Measurements from ENCODE around the gene COL6A2.

The COL6A2 gene

GRCh38 chr21:46116776-46117585 is 19.1 kb downstream of the COL6A2 start:
- DNase-seq, result no peak

DNA sequence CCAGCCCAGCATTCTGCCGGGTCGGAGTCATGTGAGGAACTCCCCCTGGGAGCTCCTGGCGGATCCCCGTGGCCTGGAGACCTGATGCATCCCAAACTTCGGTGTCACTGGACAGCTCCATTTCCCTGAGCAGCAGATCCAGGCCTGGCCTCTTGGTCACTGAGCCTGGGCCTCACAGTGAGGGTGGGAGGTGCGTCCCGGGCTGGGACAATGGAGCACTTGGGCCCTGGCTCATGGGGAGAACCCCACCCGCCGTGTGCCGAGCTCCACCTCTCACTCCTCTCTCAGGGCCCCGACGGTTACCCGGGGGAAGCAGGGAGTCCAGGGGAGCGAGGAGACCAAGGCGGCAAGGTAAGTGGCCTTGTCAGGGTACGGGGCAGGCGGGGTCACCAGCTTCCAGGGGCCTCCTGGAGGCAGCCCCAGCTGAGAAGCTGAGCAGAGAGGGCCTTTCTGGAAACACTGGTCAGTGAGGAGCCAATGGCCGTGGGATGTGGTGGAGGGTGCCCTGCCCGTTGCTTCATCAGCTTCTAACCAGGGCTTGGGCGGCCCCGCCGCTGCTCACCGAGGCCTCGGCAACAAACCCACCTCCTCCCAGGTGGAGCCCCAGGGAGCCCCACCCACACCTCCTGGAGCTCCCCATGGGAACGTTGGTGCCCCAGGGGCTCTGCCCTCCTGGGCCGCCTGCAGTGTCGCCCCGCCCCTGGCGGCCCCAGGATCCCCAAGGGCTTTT is 19.8 kb downstream of the COL6A2 start:
- no peak for DNase-seq

GRCh38 chr21:46118316-46119143 is 20.6 kb downstream of the COL6A2 start:
- DNase-seq, result no peak

GRCh38 chr21:46119144-46119636 is 21.3 kb downstream of the COL6A2 start:
- no peak for DNase-seq

DNA sequence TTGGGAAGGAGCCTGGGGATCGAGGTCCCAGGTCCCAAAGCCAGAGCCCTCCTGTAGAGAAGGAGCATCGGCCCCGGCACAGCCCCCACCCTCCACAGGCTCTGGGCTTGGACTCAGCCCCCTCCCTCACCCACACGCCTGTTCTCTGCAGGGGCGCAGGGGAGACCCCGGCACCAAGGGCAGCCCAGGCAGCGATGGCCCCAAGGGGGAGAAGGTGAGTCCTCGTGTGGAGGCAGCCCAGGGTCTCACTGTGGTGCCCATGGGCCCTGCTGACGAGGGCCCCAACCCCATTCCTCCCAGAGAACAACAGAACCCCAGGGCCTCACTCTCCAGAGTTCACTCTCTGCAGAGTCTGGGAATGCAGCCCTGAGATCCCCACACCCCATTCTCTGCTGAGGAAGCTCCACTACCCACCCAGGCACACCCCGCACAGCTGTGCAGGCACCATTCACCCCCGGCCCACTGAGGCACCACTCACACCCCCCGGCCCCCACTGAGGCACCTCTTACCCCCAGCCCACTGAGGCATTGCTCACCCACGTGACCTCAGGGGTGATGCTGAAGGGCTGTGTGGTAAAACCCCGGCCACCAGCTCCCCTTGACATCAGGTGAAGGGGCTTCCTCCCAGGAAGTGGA is 21.8 kb downstream of the COL6A2 start:
- no peak for DNase-seq

DNA sequence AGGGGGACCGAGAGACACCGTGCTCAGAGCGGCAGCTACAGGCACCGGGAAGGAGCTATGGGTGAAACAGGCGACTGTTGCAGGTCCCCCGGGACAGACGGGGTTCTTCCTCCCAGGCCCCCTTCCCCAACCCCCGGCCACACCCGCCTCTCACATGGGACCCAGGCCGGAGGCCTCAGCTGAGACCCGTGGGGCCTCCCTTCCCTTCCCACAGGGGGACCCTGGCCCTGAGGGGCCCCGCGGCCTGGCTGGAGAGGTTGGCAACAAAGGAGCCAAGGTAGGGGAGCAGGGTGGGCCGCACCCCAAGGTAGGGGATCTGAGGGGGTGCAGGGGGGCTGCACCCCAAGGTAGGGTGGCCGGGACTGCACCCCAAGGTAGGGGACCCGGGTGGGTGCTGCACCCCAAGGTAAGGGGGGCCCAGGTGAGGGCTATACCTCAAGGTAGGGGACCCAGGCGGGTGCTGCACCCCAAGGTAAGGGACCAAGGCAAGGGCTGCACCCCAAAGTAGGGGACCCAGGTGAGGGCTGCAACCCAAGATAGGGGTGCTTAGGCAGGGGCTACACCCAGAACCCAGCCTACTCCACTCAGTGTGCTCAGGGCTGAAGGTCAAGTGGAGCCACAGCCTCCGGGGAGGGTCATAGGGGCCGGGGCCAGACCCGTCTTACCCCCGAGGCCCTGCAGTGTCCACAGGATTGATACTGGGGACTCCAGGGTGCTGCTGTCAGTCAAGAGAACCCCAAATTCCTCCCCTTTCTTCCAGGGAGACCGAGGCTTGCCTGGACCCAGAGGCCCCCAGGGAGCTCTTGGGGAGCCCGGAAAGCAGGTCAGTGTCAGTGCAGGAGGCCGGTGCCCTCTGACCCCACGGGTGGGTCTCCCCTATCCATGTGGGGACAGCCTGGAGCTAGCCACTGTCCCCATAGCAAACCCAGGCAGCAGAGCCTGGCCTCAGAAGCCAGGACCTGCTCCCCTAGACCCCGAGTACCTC is 22.7 kb downstream of the COL6A2 start:
- DNase-seq, result no peak

- DNase-seq, result no peak
These were observed 23.6 kb downstream of the COL6A2 start for GRCh38 chr21:46121286-46122221.

GRCh38 chr21:46122237-46122671 is 24.3 kb downstream of the COL6A2 start:
- no peak for DNase-seq

- no peak for DNase-seq
These were observed 25.1 kb downstream of the COL6A2 start for GRCh38 chr21:46122758-46123683.

DNA sequence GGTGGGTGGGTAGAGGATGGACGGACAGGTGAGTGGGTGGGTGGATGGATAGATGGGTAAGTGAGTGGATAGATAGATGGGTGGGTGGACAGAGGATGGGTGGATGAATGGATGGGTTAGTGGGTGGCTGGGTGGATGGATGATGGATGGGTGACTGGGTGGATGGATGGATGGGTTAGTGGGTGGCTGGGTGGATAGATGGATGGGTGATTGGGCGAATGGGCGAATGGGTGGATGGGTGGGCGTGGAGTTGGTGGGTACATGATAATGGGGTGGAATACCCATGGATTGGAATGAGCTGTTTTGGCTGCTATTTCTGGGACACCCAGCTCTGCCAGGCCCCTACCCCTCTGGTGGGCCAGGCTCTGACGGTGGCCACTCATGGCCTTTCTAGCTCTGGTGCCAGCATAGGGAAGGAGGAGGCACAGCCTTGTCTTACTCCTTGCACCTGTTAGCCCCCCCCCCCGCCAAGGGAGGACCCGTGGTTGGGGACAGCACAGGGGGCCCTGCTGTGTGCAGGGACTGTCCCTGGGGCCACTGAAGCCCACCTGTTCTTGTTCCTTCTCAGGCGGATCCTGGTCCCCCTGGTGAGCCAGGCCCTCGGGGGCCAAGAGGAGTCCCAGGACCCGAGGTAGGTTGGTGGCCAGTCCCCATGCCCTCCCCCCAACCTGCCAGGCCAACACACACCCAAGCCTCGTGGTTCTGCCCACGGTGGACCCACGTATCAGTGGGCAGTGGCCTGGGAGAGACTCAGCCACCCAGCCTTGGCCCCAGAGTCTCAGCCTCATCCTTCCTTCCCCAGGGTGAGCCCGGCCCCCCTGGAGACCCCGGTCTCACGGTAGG is 26.4 kb downstream of the COL6A2 start:
- DNase-seq, result no peak

DNA sequence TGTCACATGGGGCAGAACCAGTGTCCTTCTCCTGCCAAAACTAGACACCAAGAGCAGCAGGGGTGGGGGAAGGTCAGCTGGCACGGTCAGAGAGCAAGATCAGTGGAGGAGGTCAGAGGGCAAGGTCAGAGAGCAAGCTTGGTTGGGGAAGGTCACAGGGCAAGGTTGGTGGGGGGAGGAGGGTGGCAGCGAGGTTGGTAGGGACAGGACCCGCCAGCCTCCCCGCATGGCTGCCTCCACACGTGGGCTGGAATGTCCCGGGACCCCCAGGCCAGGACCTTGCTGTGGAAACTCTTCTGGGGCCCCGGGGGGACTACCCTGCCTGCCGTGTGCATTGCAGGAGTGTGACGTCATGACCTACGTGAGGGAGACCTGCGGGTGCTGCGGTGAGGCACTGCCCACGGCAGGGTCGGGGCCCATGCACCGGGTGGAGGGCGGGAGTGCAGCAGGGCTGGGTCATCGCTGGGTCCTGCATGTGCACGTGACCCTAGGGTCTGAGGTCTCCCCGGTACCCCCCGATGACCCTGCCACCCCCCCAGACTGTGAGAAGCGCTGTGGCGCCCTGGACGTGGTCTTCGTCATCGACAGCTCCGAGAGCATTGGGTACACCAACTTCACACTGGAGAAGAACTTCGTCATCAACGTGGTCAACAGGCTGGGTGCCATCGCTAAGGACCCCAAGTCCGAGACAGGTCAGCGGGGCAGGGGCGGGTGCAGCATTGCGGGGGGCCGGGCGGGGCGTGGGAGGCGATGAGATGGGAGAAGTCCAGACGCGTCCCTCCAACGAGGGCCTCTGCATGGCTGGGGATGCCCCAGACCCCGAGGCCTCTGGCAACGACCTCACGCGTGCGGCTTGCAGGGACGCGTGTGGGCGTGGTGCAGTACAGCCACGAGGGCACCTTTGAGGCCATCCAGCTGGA is 27.3 kb downstream of the COL6A2 start:
- DNase-seq, result no peak

DNA sequence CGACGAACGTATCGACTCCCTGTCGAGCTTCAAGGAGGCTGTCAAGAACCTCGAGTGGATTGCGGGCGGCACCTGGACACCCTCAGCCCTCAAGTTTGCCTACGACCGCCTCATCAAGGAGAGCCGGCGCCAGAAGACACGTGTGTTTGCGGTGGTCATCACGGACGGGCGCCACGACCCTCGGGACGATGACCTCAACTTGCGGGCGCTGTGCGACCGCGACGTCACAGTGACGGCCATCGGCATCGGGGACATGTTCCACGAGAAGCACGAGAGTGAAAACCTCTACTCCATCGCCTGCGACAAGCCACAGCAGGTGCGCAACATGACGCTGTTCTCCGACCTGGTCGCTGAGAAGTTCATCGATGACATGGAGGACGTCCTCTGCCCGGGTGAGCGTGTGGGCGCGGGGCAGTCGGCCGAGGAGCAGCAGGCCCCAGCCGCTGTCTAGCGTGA is 28.0 kb downstream of the COL6A2 start:
- DNase-seq, result no peak

GRCh38 chr21:46126309-46127238 is 28.7 kb downstream of the COL6A2 start:
- DNase-seq, result no peak

DNA sequence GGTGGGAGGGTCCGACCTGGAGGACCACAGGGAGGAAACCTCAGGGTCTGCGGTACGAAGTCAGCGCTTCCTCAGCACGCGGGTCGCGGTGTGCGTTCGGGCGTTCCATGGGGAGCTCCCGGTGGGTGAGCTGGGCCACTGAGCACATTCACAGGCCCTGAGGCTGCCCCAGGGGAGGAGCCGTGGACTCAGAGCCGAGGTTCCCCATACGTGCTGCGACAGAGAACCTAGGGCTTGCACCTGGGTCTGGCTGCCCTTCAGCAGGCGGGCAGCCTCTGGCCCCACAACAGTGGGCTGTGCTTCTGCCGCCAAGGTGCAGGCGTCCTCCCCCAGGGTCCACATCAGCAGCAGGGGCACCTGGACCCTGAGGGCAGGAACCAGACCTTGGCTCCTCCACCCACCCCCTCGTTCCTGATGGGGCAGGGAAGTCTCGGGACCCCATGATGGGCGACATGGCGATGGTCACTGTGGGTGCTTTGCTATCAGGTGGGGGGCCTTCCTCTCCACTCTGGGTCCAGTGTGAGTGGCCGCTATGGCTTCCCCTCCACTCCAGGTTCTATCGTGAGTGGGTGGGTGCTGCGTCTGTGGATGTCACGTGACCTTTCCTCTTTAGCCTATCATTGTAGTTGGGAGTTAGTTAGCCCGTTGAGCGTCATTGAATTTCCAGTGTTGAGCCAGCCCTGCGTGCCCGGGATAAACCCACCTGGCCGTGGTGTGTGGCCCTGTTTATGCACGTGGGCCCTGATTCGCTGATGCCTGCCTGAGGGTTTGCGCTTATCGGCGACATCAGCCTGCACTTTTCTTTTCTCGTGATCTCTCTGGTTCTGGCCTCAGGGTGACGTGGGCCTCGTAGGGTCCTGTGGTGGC is 29.6 kb downstream of the COL6A2 start:
- no peak for DNase-seq
